ENCODE data around the gene PTRH2. TPM values are rescaled to one million over a fixed set of nuclear protein-coding genes. Genes with fewer than 3 reads are reported as not detected.
A peak's percentile ranks its signal among the peaks of the same experiment; 100 is the strongest.
"Not testable (repeated sequence)": the region's sequence is repeated elsewhere in the genome, so short reads cannot be mapped to it uniquely, and the experiment has no call there.

Gene PTRH2
- total RNA-seq, 4 donors from 2014 or later: 17.4 to 18.7 (median 18.1) TPM

DNA sequence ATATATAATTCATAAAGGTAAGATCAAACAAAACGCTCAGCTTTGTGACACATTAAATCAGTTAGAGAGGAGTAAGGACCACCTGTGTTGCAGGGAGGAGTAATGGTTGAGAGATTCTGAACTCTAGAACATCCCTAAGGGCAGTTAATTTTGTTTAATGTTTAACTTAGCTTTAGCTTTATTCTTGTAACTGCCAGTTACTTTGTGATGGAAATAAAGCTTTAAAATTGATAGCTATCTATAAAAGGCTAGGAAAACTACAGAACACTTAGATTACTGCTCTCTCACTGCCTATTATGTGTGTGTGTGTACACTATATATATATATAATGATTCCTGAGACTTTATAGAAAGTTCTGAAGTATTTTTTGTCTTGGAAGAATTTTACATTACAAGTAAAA lies 37.8 kb downstream of the PTRH2 start:
- H3K27ac ChIP-seq: no peak overlapping the region
- H3K9me3 ChIP-seq: no peaks in the 10 kb centered on the region
- TF ChIP-seq POLR2A (IDR thresholded peaks at IDR 0.05): no peak
- TF ChIP-seq, protein P1, sequence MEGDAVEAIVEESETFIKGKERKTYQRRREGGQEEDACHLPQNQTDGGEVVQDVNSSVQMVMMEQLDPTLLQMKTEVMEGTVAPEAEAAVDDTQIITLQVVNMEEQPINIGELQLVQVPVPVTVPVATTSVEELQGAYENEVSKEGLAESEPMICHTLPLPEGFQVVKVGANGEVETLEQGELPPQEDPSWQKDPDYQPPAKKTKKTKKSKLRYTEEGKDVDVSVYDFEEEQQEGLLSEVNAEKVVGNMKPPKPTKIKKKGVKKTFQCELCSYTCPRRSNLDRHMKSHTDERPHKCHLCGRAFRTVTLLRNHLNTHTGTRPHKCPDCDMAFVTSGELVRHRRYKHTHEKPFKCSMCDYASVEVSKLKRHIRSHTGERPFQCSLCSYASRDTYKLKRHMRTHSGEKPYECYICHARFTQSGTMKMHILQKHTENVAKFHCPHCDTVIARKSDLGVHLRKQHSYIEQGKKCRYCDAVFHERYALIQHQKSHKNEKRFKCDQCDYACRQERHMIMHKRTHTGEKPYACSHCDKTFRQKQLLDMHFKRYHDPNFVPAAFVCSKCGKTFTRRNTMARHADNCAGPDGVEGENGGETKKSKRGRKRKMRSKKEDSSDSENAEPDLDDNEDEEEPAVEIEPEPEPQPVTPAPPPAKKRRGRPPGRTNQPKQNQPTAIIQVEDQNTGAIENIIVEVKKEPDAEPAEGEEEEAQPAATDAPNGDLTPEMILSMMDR (IDR thresholded peaks at IDR 0.05 in 4 of 5, conservative IDR thresholded peaks at IDR 0.05 in 1 of 5): no peak
- DNase-seq: no peak
- H3K36me3 ChIP-seq: peaks cover 0 to 93% of the 10 kb centered on the region in 2 donors
- intact Hi-C loops (cut with DNase I; ENCODE audit: low total_unique reads) (no loop called here), in situ Hi-C loops (cut with MboI; ENCODE audit: low sequenced_read_pairs in 4 of 4) (loop anchor here in 2 of 4 donors (25.0 kb wide), 2 partner anchors 393 to 518 kb away; no protein-coding TSS in a partner anchor)
- H3K4me1 ChIP-seq: peaks cover 7 to 15% of the 10 kb centered on the region in 2 donors
- ATAC-seq: no peak
- H3K27me3 ChIP-seq: no peaks in the 10 kb centered on the region
- H3K4me3 ChIP-seq: no peak overlapping the region

DNA sequence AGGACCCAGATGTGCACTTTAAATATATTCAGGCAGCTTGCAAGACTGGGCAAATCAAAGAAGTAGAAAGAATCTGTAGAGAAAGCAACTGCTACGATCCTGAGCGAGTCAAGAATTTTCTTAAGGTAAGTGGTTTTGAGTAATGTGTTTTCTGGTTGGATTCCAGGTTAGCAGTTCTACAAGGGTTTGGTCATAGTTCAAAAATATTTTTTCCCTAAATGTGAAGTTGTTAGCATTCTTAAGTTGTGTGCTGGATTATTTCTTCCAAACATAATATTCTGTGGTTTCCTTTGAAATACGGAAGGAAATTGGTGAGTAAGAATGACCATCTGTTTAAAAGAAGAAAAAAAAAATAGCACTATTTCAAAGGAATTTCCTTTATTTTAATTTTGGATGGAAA lies 38.4 kb downstream of the PTRH2 start:
- H3K4me1 ChIP-seq: peaks cover 7 to 15% of the 10 kb centered on the region in 2 donors
- peaks cover 0 to 93% of the 10 kb centered on the region in 2 donors for H3K36me3 ChIP-seq
- H3K9me3 ChIP-seq: no peaks in the 10 kb centered on the region
- no peak for TF ChIP-seq POLR2A (IDR thresholded peaks at IDR 0.05)
- TF ChIP-seq, protein P1 (IDR thresholded peaks at IDR 0.05 in 4 of 5, conservative IDR thresholded peaks at IDR 0.05 in 1 of 5): no peak
- H3K27me3 ChIP-seq: no peaks in the 10 kb centered on the region
- intact Hi-C loops (cut with DNase I; ENCODE audit: low total_unique reads): no loop called here
- ATAC-seq (no peak), DNase-seq (no peak)
- in situ Hi-C loops (cut with MboI; ENCODE audit: low sequenced_read_pairs in 4 of 4): loop anchor here in 2 of 4 donors (25.0 kb wide), 2 partner anchors 393 to 518 kb away; no protein-coding TSS in a partner anchor
- no peak overlapping the region for H3K27ac ChIP-seq
- H3K4me3 ChIP-seq: no peak overlapping the region

DNA sequence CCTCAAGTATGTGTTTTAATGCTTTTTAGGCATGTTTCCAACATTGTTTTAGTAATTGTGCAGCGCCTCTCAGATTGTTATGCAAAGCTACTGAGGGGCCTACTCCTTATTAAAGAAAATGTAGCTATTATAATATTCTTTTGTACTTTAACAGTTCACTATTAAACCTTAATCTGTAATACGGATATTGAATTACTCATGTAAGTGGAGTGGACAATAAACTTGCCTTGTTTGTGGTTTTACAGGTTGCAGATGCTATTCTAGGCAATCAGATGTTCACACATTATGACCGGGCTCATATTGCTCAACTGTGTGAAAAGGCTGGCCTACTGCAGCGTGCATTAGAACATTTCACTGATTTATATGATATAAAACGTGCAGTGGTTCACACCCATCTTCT lies 41.0 kb downstream of the PTRH2 start:
- DNase-seq (peak in 1 of 2 donors; percentile 15), ATAC-seq (peak; percentile 80 to 83)
- intact Hi-C loops (cut with DNase I; ENCODE audit: low total_unique reads): no loop called here
- H3K4me1 ChIP-seq: peaks cover 7 to 15% of the 10 kb centered on the region in 2 donors
- TF ChIP-seq, protein P1 (IDR thresholded peaks at IDR 0.05 in 4 of 5, conservative IDR thresholded peaks at IDR 0.05 in 1 of 5): no peak
- no peak for TF ChIP-seq POLR2A (IDR thresholded peaks at IDR 0.05)
- H3K36me3 ChIP-seq: peaks cover 2 to 96% of the 10 kb centered on the region in 2 donors
- in situ Hi-C loops (cut with MboI; ENCODE audit: low sequenced_read_pairs in 4 of 4): loop anchor here in 2 of 4 donors (25.0 kb wide), 2 partner anchors 396 to 521 kb away; no protein-coding TSS in a partner anchor
- no peak overlapping the region for H3K4me3 ChIP-seq
- no peaks in the 10 kb centered on the region for H3K27me3 ChIP-seq
- H3K27ac ChIP-seq: peak overlapping the region in 2 of 4 donors; percentile 24 to 38
- no peaks in the 10 kb centered on the region for H3K9me3 ChIP-seq

DNA sequence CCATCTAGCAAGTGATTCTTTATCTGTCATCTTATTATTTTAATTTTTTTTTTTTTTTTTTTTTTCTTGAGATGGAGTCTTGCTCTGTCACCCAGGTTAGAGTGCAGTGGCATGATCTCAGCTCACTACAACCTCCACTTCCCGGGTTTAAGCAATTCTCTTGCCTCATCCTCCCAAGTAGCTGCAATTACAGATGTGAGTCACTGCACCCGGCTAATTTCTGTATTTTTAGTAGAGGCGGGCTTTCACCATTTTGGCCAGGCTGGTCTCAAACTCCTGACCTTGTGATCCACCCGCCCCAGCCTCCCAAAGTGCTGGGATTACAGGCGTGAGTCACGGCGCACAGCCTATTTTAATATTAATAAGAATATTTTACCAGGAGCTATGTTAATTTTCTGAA lies 50.6 kb downstream of the PTRH2 start:
- in situ Hi-C loops (cut with MboI; ENCODE audit: low sequenced_read_pairs in 4 of 4): loop anchor here in 2 of 4 donors (25.0 kb wide), 2 partner anchors 406 to 531 kb away; no protein-coding TSS in a partner anchor
- H3K27ac ChIP-seq; intact Hi-C loops (cut with DNase I; ENCODE audit: low total_unique reads); H3K4me1 ChIP-seq; ATAC-seq; H3K4me3 ChIP-seq; H3K9me3 ChIP-seq; DNase-seq; H3K27me3 ChIP-seq: not testable (repeated sequence)
- H3K36me3 ChIP-seq: peaks cover 2 to 95% of the 10 kb centered on the region in 2 donors

DNA sequence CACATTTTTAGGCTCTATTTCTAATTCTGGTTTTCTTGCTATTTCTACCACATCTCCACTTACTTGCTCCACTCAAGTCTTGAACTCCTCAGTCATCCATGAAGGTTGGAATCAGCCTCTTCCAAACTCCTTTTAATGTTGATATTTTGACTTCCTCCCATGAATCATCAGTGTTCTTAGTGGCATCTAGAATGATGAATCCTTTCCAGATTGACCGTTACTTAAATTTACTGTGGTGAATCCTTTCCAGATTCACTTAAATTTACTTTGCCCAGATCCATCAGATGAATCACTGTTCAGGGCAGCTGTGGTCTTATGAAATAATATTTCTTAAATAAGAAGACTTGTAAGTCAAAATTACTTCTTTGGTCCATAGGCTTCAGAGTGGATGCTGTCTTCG lies 55.1 kb downstream of the PTRH2 start:
- intact Hi-C loops (cut with DNase I; ENCODE audit: low total_unique reads) (no loop called here), in situ Hi-C loops (cut with MboI; ENCODE audit: low sequenced_read_pairs in 4 of 4) (loop anchor here in 2 of 4 donors (25.0 kb wide), 2 partner anchors 410 to 535 kb away; no protein-coding TSS in a partner anchor)
- ATAC-seq (no peak), DNase-seq (no peak)
- Histone ChIP-seq H3K27ac (no peak overlapping the region), H3K4me1 (peaks cover 5 to 13% of the 10 kb centered on the region in 2 donors), H3K4me3 (no peak overlapping the region), H3K9me3 (no peaks in the 10 kb centered on the region), H3K36me3 (peaks cover 0 to 86% of the 10 kb centered on the region in 2 donors), H3K27me3 (no peaks in the 10 kb centered on the region)
- TF ChIP-seq, protein P1 (IDR thresholded peaks at IDR 0.05 in 4 of 5, conservative IDR thresholded peaks at IDR 0.05 in 1 of 5): no peak
- TF ChIP-seq POLR2A (IDR thresholded peaks at IDR 0.05): no peak

Measured in gastrocnemius medialis (tissue), 4 donors.